Endothelial cell of umbilical vein (primary cell): ENCODE data around the gene C16orf74. TPM values are rescaled to one million over a fixed set of nuclear protein-coding genes. Genes with fewer than 3 reads are reported as not detected.

ENCODE experiments used
- BruUV-seq: library from RNA; stranded (reverse); fragments of 400-500 nt; replicated peaks from 2 replicates; lab custom pipeline; 2021; lab: Mats Ljungman, UMichigan
- CTCF ChIA-PET: fragments of 300-600, 350-600 bp; sonication (Branson Sonifier 250); formaldehyde crosslinking; loops from one replicate; lab custom pipeline; 2021; ENCODE audit warnings: antibody characterized with exemption, inconsistent platforms; lab: Charles Lee
- POLR2A ChIA-PET: fragments of 300-600, 350-600 bp; sonication (Branson Sonifier 250); formaldehyde crosslinking; loops from one replicate; lab custom pipeline; 2021; ENCODE audit warnings: antibody characterized with exemption, inconsistent platforms; lab: Charles Lee
- DNase-seq: peaks from one replicate; pipeline ENCODE4 v3.0.0-alpha.2; 2011; ENCODE audit warnings: low read depth, low spot score
- FAIRE-seq: peaks from 2 replicates; lab custom pipeline; 2011; peaks lifted over from hg19 to GRCh38; lab: Jason Lieb, UNC
- H2AFZ ChIP-seq: 2 replicates; pipeline ENCODE4 v1.6.0; 2012; ENCODE audit warnings: low read depth, low read length, control low read depth, inconsistent platforms
- H3K27ac ChIP-seq: 2 replicates; pipeline ENCODE4 v1.5.1; 2011; ENCODE audit warnings: low read depth, mild to moderate bottlenecking, control low read depth, low read length, moderate library complexity; ENCODE audit not compliant: insufficient read depth
- H3K27me3 ChIP-seq, 2 experiments: 2 replicates each; pipeline versions ENCODE4 v1.6.0 to v1.6.1; 2011; ENCODE audit warnings: low read length in 2 of 2, mixed read lengths in 1 of 2; ENCODE audit not compliant: control insufficient read depth in 2 of 2, insufficient read depth in 2 of 2
- H3K36me3 ChIP-seq, 2 experiments: 2 replicates in 1 of 2; 3 replicates in 1 of 2; pipeline ENCODE4 v1.5.1; 2011; ENCODE audit warnings: low read length in 2 of 2, mild to moderate bottlenecking in 1 of 2, moderate library complexity in 1 of 2; ENCODE audit not compliant: control insufficient read depth in 2 of 2, insufficient read depth in 2 of 2; ENCODE audit errors: extremely low read depth in 1 of 2
- H3K4me1 ChIP-seq: 3 replicates; pipeline ENCODE4 v1.5.1; 2011; ENCODE audit warnings: mild to moderate bottlenecking, low read length; ENCODE audit not compliant: control insufficient read depth, insufficient read depth; ENCODE audit errors: extremely low read depth
- H3K4me2 ChIP-seq: 2 replicates; pipeline ENCODE4 v1.6.1; 2011; ENCODE audit warnings: low read length, control low read depth, mixed read lengths; ENCODE audit not compliant: insufficient read depth
- H3K4me3 ChIP-seq, 3 experiments: fragments of 200-600 bp in 1 of 3; sonication (generic), shearing (Covaris generic) in 1 of 3; replicated peaks in 1 of 3; 2 replicates each; pipeline ENCODE4 v1.5.1; 2011 to 2016; ENCODE audit warnings: control low read depth in 3 of 3, low read length in 3 of 3, mild to moderate bottlenecking in 2 of 3, inconsistent platforms in 1 of 3, low read depth in 1 of 3, moderate library complexity in 1 of 3; ENCODE audit not compliant: insufficient read depth in 1 of 3
- H3K79me2 ChIP-seq: 2 replicates; pipeline ENCODE4 v1.6.0; 2012; ENCODE audit warnings: low read length, inconsistent platforms; ENCODE audit not compliant: control insufficient read depth, insufficient read depth
- H3K9ac ChIP-seq: replicated peaks from 2 replicates; pipeline ENCODE3; 2011; ENCODE audit warnings: low read length, control low read depth; ENCODE audit not compliant: insufficient read depth; ENCODE audit errors: extremely low read depth
- H3K9me1 ChIP-seq: replicated peaks from 3 replicates; pipeline ENCODE4 v1.6.0; 2011; ENCODE audit warnings: mild to moderate bottlenecking, low read length; ENCODE audit not compliant: control insufficient read depth, insufficient read depth; ENCODE audit errors: extremely low read depth
- H3K9me3 ChIP-seq: replicated peaks from 2 replicates; pipeline ENCODE4 v1.5.1; 2012; ENCODE audit warnings: low read length, inconsistent platforms; ENCODE audit not compliant: control insufficient read depth, insufficient read depth
- H4K20me1 ChIP-seq: replicated peaks from 2 replicates; pipeline ENCODE3; 2011; ENCODE audit warnings: mild to moderate bottlenecking, low read length; ENCODE audit not compliant: control insufficient read depth, insufficient read depth; ENCODE audit errors: extremely low read depth
- CTCF ChIP-seq, 2 donors: IDR thresholded peaks; 1 replicate in 1 of 2; 2 replicates in 1 of 2; pipeline ENCODE4 v1.5.1; 2011; ENCODE audit warnings: low read length in 2 of 2, mild to moderate bottlenecking in 2 of 2, moderate library complexity in 2 of 2, control low read depth in 1 of 2, inconsistent platforms in 1 of 2, low read depth in 1 of 2; ENCODE audit not compliant: insufficient read depth in 1 of 2; ENCODE audit errors: extremely low read depth in 1 of 2
- EZH2 ChIP-seq: IDR thresholded peaks from 2 replicates; pipeline ENCODE4 v1.6.1; 2012; ENCODE audit warnings: borderline replicate concordance, low read depth, mild to moderate bottlenecking, moderate library complexity, low read length, inconsistent platforms; ENCODE audit not compliant: severe bottlenecking
- FOS ChIP-seq: IDR thresholded peaks from 2 replicates; pipeline ENCODE4 v1.6.1; 2011; ENCODE audit warnings: mild to moderate bottlenecking, low read length, moderate library complexity, borderline replicate concordance; ENCODE audit not compliant: insufficient read depth
- GATA2 ChIP-seq: IDR thresholded peaks from 2 replicates; pipeline ENCODE4 v1.7.0; 2011; ENCODE audit warnings: low read depth, mild to moderate bottlenecking, moderate library complexity, mixed read lengths, low read length; ENCODE audit not compliant: insufficient read length, insufficient read depth
- JUN ChIP-seq: IDR thresholded peaks from 2 replicates; pipeline ENCODE4 v1.6.1; 2011; ENCODE audit warnings: borderline replicate concordance, low read depth; ENCODE audit not compliant: insufficient read length, insufficient read depth
- MYC ChIP-seq: IDR thresholded peaks from one replicate; pipeline ENCODE4 v1.6.1; 2011; ENCODE audit warnings: mild to moderate bottlenecking, low read depth, low read length
- POLR2A ChIP-seq: IDR thresholded peaks from 2 replicates; pipeline ENCODE4 v1.6.1; 2012; ENCODE audit warnings: low read depth, mild to moderate bottlenecking, control low read depth, low read length
- POLR2AphosphoS5 ChIP-seq: IDR thresholded peaks from 2 replicates; pipeline ENCODE4 v1.6.1; 2012; ENCODE audit warnings: low read depth, mild to moderate bottlenecking, control low read depth, low read length, moderate library complexity; ENCODE audit not compliant: insufficient read depth
- dilution Hi-C: fragments of 300-500 bp; cut with MboI; formaldehyde crosslinking; loops from one replicate; pipeline ENCODE4 v1.15.0; 2019; ENCODE audit warnings: low sequenced_read_pairs; ENCODE audit not compliant: extremely low pct_ligation_motif_present
- intact Hi-C: fragments of 100-400 bp; cut with micrococcal nuclease; formaldehyde crosslinking; loops from one replicate; pipeline ENCODE4 v1.10.0; 2022
- polyA plus RNA-seq, 4 experiments: library from polyadenylated mRNA; depleted of rRNA in 3 of 4; stranded (reverse) in 3 of 4; unstranded in 1 of 4; fragments of >200 nt; gene quantifications; 2 replicates each; pipeline versions ENCODE4 v1.2.1 to v1.2.3, GENCODE V29; 2011 to 2012; ENCODE audit warnings: missing spikeins in 1 of 4
- total RNA-seq: library from RNA; stranded (reverse); gene quantifications from 2 replicates; pipeline ENCODE4 v1.2.3, GENCODE V29; 2021
- TF ChIP-seq, protein P1 (sequence below): IDR thresholded peaks from 2 replicates; pipeline ENCODE4 v1.6.1; 2011; ENCODE audit not compliant: insufficient read depth, insufficient read length

C16orf74 gene
- total and polyA plus RNA-seq, 2 donors (not counting 3 experiments of a cell fraction or from before 2014, with no cell fraction given) = 12.1 to 38.7 TPM

- dilution Hi-C loops = no loop called here
- ChIA-PET CTCF (interaction anchor here (0.7 to 8.1 kb wide), 15 partner anchors 9 to 442 kb away, joined by 3 to 119 read pairs (median 5); partner anchors contain the start of gene GINS2), POLR2A (no interaction called here)
- Histone ChIP-seq H3K9me1 (no peaks in the 10 kb centered on the region), H3K27me3 (no peaks in the 10 kb centered on the region), H2AFZ (no peak overlapping the region), H3K4me1 (peaks cover 25% of the 10 kb centered on the region), H3K27ac (no peak overlapping the region), H3K4me2 (no peak overlapping the region), H3K4me3 (no peak overlapping the region), H3K9ac (no peak overlapping the region), H3K36me3 (no peaks in the 10 kb centered on the region), H3K79me2 (peaks cover 3% of the 10 kb centered on the region), H3K9me3 (no peaks in the 10 kb centered on the region), H4K20me1 (no peaks in the 10 kb centered on the region)
- TF ChIP-seq GATA2 = no peak
- peak; percentile 66 to 70 for TF ChIP-seq CTCF (IDR thresholded peaks at IDR 0.05; ENCODE audit: extremely low read depth in 1 of 2, insufficient read depth in 1 of 2, low read depth in 1 of 2, low read length in 2 of 2)
- intact Hi-C loops = loop anchor here (1.0 kb wide), 3 partner anchors 33 to 58 kb away; no protein-coding TSS in a partner anchor
- BruUV-seq = no TSS peak
- FAIRE-seq (peak; percentile 90), DNase-seq (peak; percentile 57)
Observed at GRCh38 chr16:85717393-85718152, 33.3 kb downstream of the C16orf74 start.

- no peaks in the 10 kb centered on the region for H3K9me3 ChIP-seq
- ChIA-PET CTCF (interaction anchor here (1.0 to 8.1 kb wide), 12 partner anchors 10 to 441 kb away, joined by 3 to 119 read pairs (median 7); no protein-coding TSS in a partner anchor), POLR2A (no interaction called here)
- BruUV-seq = no TSS peak
- H3K9me1 ChIP-seq = no peaks in the 10 kb centered on the region
- DNase-seq (no peak), FAIRE-seq (peak; percentile 15)
- H3K27me3 ChIP-seq = no peaks in the 10 kb centered on the region
- H3K27ac ChIP-seq = no peak overlapping the region
- H3K79me2 ChIP-seq = peaks cover 3% of the 10 kb centered on the region
- H3K4me3 ChIP-seq = no peak overlapping the region
- no peaks in the 10 kb centered on the region for H4K20me1 ChIP-seq
- H3K4me2 ChIP-seq = no peak overlapping the region
- no peak overlapping the region for H3K9ac ChIP-seq
- H3K4me1 ChIP-seq = peaks cover 25% of the 10 kb centered on the region
- H3K36me3 ChIP-seq = no peaks in the 10 kb centered on the region
- TF ChIP-seq MYC = no peak
- no peak for TF ChIP-seq FOS
- TF ChIP-seq, protein P1, sequence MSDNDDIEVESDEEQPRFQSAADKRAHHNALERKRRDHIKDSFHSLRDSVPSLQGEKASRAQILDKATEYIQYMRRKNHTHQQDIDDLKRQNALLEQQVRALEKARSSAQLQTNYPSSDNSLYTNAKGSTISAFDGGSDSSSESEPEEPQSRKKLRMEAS = no peak
- TF ChIP-seq CTCF (IDR thresholded peaks at IDR 0.05; ENCODE audit: extremely low read depth in 1 of 2, insufficient read depth in 1 of 2, low read depth in 1 of 2, low read length in 2 of 2) = no peak
- TF ChIP-seq EZH2 = no peak
- TF ChIP-seq JUN = no peak
- no peak for TF ChIP-seq POLR2A
- no peak for TF ChIP-seq GATA2
- TF ChIP-seq POLR2AphosphoS5 = no peak
- intact Hi-C loops = no loop called here
- no peak overlapping the region for H2AFZ ChIP-seq
- dilution Hi-C loops = no loop called here
Observed at GRCh38 chr16:85716680-85717038, 34.2 kb downstream of the C16orf74 start.
